HG03159 (cell line): Measurements from ENCODE around the gene KCNK2.
"Not testable (repeated sequence)": the region's sequence is repeated elsewhere in the genome, so short reads cannot be mapped to it uniquely, and the experiment has no call there.

Source experiments
- ATAC-seq: cut with Tn5 transposase; IDR thresholded peaks from one replicate; pipeline ENCODE4 v1.9.1; 2021; ENCODE audit warnings: mild to moderate bottlenecking, moderate library complexity; ENCODE audit not compliant: unreplicated experiment

KCNK2 gene

GRCh38 chr1:215147024-215147423, 64.5 kb downstream of the KCNK2 start:
- ATAC-seq, result no peak

DNA sequence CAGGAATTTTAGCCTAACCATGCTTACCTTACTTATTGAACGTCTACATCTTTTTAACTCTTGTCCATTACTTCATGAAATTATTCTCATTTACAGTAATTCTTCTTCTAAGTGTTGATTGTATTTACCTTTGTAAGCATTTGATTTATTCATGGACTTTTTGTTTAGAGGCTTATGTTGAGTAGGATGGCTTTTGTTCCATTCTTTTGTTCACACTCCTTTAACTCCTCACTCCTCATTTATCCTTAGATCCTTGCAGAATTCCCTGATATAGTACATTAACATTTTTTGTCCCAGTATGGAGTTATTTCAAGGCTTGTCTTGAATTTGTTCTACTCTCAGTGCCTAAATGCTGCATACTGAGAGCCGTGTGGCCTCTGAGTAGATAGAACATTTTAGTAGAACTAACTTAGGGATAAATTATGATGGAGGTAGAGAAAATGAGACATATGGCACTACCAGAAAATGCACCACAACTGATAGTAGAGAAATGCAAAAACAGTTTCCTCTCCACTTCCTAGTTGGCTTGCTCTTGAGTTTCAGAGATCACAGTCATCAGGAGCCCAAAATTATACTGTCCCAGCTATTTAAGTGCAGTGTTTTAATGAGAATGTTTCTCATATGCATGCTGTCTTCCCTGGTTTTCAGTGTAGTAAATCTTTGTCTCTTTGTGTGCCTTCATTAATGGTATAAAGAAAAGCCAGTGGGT, 69.5 kb downstream of the KCNK2 start:
- no peak for ATAC-seq

DNA sequence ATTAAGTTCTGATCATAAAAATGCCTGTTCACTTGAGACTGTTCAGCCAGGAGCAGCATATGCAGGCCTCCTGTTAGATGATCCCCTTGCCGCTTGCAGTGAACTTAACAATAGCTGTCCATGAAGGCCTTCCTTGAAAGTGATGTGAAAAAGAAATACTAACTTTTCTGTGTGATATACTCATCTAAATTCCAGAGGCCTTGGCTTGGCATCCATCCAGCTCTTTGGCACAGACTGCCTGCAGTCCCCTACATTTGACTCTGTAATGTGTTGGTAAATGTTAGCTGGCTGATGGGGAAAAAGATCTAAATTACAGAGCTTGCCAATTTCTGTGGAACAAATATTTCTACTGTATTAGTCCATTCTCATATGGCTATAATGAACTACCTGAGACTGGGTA, 73.7 kb downstream of the KCNK2 start:
- ATAC-seq, result no peak

GRCh38 chr1:215160351-215160750, 77.8 kb downstream of the KCNK2 start:
- no peak for ATAC-seq

GRCh38 chr1:215163144-215163543, 80.6 kb downstream of the KCNK2 start:
- ATAC-seq, result not testable (repeated sequence)

DNA sequence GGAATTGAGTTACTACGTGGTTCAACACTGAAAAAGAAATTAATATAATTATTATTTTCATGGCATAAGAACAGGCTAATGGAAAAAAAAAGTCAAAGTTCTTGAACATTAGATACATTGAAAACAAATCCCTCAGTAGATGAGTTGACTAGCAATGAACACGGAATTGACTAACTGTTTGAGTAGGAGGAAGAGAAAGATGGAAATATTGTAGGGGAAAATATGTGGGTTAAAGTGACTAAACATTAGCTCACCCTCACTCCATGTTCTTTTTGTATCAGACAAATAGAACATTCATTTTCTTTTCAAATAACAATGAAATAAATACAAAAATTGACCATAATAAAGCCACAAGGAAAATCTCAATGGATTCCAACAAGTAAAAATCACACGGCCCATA, 84.3 kb downstream of the KCNK2 start:
- no peak for ATAC-seq

- no peak for ATAC-seq
These were observed 99.0 kb downstream of the KCNK2 start for GRCh38 chr1:215181518-215181917.

- ATAC-seq, result no peak
These were observed 102.6 kb downstream of the KCNK2 start for GRCh38 chr1:215185067-215185620.

GRCh38 chr1:215188302-215188950, 105.9 kb downstream of the KCNK2 start:
- no peak for ATAC-seq

GRCh38 chr1:215192306-215192705, 109.8 kb downstream of the KCNK2 start:
- no peak for ATAC-seq

- ATAC-seq, result no peak
These were observed 115.5 kb downstream of the KCNK2 start for GRCh38 chr1:215198021-215198420.

- no peak for ATAC-seq
These were observed 117.6 kb downstream of the KCNK2 start for GRCh38 chr1:215200121-215200520.

GRCh38 chr1:215201283-215201682, 118.7 kb downstream of the KCNK2 start:
- no peak for ATAC-seq

DNA sequence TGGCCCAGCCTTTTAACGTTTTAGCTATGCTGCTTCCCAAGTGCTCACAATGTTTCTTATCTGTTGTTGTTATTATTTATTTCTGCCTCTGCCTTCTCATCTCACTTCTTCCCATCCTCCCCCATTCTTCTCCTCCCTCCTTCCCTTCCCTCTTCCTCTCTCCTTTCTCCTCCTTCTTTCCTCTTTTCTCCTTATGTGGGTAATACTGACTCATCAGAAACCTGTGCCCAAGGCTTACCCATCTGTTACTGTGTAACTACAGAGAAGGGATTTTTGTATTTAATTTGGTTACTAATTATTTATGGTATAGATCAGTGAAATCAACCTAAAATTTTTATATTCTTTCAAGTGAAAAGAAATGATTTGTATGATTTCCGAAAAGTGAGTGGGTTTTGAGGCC, 120.3 kb downstream of the KCNK2 start:
- no peak for ATAC-seq

GRCh38 chr1:215210167-215210566, 127.6 kb downstream of the KCNK2 start:
- ATAC-seq, result no peak

DNA sequence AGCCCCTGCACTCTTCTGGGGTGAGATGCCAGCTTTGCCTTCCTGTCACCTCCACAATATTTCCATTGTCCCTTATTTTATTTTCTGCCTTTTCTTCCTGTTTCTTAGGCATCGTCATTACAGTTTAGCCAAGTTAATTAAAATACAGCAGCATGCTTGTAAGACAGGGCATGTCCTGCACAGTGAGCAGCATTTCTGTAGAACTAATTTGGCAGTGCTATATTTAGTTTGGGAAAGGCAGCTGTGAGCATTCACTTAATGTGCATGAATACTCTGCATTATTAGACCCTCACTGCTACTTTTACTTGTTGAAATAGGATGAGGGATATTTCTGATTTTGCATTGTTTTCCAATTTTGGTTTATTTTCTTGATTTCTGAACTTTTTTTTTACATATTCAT, 133.3 kb downstream of the KCNK2 start:
- no peak for ATAC-seq

- ATAC-seq, result no peak
These were observed 136.8 kb downstream of the KCNK2 start for GRCh38 chr1:215219372-215219771.

DNA sequence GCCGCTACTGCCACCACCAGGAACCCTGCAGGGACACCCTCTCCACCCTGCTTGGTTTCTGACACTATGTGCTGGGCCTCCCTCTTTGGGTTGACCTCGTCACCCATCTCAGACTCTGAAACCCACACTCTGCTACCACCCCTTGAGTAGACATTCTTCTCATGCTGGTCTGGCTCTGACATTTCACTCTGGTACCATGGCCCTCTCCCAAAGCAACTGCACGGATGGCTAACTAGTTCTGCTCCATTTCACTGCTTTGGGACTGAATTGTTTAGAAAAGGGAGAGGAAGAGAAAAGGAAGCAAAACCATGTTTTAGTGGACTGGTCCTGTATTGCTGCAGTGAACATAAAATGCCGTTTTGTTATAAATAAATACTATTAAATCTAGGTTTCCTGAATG, 137.8 kb downstream of the KCNK2 start:
- no peak for ATAC-seq

DNA sequence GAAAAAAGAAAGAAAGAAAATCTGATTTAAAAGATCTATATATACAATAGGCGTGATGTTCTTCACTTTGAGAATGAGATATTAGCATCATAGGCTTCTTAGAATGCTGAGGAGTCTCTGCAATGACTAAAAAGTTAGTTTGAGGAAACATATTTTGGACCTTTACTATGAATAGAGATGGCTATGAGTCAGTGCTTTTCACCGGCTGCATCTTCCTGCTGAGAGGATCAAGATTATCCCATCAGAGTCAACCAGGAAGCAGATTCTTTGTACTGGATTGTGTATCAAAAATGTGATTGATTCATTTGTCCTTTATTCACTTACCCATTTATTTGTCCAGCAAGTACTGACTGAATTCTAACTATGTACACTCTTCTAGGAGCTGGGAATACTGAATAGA, 144.2 kb downstream of the KCNK2 start:
- no peak for ATAC-seq

DNA sequence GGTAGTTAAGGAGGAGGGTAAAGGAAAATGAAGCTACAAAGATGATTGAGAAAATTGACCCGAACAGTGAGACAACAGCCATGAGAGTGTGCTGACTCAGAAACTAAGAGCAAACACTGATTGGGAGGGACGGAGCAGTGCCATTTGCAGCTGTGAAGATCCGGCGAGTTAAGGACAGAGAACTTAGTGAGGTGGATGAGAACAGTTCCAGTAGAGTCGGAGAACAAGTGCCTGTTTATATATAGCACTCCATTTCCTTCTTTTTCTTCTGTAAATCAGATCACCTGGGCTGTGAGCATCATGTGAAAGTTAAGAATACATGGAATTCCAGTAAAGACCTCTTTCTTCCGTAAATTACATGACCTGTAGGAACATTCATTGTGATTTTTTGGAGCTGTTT, 145.7 kb downstream of the KCNK2 start:
- no peak for ATAC-seq

GRCh38 chr1:215241451-215241850, 158.9 kb downstream of the KCNK2 start:
- ATAC-seq, result no peak

DNA sequence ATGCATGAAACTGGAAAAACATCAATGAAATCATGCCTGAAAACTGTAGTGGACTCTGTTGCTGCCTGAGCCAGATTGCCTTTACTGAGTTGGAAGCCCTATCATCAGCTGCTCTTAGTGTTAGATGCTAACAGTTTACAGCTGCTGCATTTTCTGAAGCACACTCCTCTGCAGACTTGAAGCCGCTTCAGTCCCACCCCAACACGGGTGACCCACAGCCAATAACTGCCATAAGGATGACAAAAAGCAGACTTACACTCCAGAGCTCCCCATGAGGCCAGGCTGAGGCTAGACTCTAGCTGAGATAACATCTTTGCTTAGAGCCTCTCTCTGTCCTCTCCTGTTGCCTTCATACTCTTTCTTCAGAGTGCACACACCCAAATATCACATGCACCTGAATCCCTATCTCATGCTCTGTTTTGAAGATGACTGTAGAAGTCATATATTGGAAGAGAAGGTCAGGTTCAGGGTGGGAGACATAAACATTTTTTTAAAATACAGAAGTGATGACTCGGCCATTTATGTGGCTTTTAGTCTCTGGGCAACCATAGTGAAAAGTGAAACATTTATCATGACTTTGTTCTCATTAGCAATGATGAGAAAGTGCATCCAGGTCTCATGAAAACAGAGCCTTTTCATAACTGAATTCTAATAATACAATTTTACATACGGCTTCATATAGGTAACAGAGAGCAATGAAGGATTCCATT, 161.0 kb downstream of the KCNK2 start:
- no peak for ATAC-seq
